NB4 (cell line): ENCODE data around the gene DST.
"Not testable (repeated sequence)": the region's sequence is repeated elsewhere in the genome, so short reads cannot be mapped to it uniquely, and the experiment has no call there.

Experiments
- DNase-seq: peaks from one replicate; pipeline ENCODE4 v3.0.0; 2010; ENCODE audit warnings: low read depth
- H3K4me3 ChIP-seq: one replicate; pipeline ENCODE4 v1.5.1; 2011; ENCODE audit warnings: mild to moderate bottlenecking, low read depth, low read length, moderate library complexity
- MYC ChIP-seq: IDR thresholded peaks from 2 replicates; pipeline ENCODE4 v1.6.1; 2011; ENCODE audit warnings: low read depth, low read length
- POLR2A ChIP-seq: IDR thresholded peaks from 2 replicates; pipeline ENCODE4 v1.6.1; 2011; ENCODE audit warnings: mild to moderate bottlenecking; ENCODE audit not compliant: insufficient read length; ENCODE audit errors: extremely low read depth
- TF ChIP-seq, protein P1 (sequence below): IDR thresholded peaks from 2 replicates; pipeline ENCODE4 v1.6.1; 2011; ENCODE audit warnings: low read depth, low read length
- TF ChIP-seq, protein P2 (sequence below): IDR thresholded peaks from one replicate; pipeline ENCODE4 v1.5.1; 2012; ENCODE audit warnings: low read depth, low read length

Gene DST

DNA sequence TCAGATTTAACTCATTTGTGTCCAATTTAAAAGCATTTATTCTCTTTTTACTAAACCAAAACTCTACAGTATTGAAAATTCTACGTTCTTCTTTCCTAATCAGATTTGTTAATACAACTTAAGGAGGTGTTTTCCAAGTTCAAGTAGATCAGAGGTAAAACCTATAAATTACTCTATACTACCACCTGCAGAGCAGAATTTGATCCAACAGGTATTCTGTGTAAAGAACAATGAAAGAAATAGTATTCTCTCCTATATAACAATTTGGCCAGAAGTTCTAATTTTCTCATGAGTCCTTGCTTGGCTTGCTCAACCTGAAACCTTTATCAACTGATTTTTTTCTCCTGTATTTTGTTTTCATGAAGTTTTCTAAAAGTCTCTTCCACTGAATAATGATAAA lies 28.5 kb upstream of the DST start:
- H3K4me3 ChIP-seq = no peak overlapping the region
- TF ChIP-seq MYC = no peak
- TF ChIP-seq, protein P1, sequence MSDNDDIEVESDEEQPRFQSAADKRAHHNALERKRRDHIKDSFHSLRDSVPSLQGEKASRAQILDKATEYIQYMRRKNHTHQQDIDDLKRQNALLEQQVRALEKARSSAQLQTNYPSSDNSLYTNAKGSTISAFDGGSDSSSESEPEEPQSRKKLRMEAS = no peak
- TF ChIP-seq, protein P2, sequence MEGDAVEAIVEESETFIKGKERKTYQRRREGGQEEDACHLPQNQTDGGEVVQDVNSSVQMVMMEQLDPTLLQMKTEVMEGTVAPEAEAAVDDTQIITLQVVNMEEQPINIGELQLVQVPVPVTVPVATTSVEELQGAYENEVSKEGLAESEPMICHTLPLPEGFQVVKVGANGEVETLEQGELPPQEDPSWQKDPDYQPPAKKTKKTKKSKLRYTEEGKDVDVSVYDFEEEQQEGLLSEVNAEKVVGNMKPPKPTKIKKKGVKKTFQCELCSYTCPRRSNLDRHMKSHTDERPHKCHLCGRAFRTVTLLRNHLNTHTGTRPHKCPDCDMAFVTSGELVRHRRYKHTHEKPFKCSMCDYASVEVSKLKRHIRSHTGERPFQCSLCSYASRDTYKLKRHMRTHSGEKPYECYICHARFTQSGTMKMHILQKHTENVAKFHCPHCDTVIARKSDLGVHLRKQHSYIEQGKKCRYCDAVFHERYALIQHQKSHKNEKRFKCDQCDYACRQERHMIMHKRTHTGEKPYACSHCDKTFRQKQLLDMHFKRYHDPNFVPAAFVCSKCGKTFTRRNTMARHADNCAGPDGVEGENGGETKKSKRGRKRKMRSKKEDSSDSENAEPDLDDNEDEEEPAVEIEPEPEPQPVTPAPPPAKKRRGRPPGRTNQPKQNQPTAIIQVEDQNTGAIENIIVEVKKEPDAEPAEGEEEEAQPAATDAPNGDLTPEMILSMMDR = no peak
- no peak for TF ChIP-seq POLR2A

DNA sequence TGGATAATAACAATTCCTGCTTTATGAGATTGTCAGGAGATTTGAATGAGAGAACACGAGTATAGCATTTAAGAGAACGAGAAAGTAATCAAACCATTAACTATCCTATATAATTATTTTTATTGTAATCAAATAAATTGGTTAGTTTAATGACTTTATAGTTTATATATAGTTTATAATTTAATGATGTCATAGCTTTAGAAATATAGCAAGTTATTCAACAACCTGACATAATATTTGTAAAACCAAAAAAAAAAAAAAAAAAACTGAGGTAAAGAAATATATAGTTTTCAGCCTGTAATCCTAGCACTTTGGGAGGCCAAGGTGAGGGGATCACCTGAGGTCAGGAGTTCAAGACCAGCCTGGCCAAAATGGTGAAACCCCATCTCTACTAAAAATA lies 26.4 kb upstream of the DST start:
- no peak overlapping the region for H3K4me3 ChIP-seq
- TF ChIP-seq POLR2A (no peak), MYC (no peak)
- TF ChIP-seq, protein P1 = no peak
- TF ChIP-seq, protein P2 = no peak
- DNase-seq = no peak

More for the DNA sequence above, 28.5 kb upstream of the DST start:
- DNase-seq = no peak

DNA sequence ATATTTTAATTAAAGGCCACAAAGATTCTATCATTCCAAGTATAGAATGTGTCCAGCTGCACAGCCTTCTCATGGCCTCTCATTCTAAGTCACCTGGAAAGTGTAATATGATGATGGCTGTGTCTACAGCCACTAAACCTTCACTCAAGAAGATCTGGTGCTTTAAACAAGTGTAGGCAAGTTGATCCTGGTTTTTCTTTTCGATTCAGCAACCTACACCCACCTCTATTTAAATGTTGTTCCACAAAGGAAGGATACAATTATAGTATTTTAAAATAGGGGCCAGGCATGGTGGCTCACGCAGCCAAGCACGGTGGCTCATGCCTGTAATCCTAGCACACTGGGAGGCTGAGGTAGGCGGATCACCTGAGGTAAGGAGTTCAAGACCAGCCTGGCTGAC lies 25.5 kb upstream of the DST start:
- DNase-seq = no peak
- no peak overlapping the region for H3K4me3 ChIP-seq
- TF ChIP-seq, protein P2 = no peak
- TF ChIP-seq, protein P1 = no peak
- TF ChIP-seq MYC = no peak
- no peak for TF ChIP-seq POLR2A

DNA sequence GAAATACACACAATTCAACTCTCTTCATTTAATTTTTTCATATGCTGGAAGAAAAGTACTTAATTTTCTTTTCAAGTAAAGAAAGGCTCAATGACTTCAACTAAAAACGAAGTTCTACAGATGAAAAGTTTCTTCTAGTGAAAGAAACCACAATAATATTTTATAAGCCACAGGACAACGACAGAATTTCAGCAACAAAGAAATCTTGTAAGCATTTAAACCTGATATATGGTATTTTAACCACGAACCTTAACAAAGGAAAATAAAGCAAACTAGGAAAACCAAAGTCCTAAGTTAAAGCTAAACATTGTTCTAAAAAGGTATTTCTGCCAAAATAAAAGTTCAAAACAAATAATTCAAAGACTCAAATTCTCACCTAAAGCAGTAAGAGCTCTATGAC lies 24.6 kb upstream of the DST start:
- TF ChIP-seq POLR2A (no peak), MYC (no peak)
- H3K4me3 ChIP-seq = no peak overlapping the region
- DNase-seq = no peak

DNA sequence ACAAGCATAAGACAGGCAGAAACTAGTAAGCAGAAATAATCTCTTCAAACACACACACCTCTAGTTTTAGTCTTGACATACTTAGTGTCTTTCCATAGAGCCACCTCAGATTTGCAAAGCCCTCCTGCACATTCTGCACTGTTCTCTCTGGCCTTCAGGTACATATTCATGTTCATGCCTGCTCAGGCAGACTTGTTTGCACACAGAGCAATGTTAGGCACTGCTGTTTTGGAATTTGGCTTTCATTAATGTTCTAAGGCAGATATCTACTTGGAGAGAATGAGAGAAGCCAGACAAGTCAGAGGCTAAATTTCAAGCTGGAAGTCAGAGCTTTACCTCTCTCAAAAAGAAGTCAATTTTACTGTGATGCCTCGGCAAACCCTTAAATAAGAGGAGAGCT lies 21.3 kb upstream of the DST start:
- TF ChIP-seq, protein P2 = no peak
- TF ChIP-seq, protein P1 = no peak
- no peak for TF ChIP-seq MYC
- no peak for TF ChIP-seq POLR2A
- DNase-seq = no peak
- H3K4me3 ChIP-seq = no peak overlapping the region

DNA sequence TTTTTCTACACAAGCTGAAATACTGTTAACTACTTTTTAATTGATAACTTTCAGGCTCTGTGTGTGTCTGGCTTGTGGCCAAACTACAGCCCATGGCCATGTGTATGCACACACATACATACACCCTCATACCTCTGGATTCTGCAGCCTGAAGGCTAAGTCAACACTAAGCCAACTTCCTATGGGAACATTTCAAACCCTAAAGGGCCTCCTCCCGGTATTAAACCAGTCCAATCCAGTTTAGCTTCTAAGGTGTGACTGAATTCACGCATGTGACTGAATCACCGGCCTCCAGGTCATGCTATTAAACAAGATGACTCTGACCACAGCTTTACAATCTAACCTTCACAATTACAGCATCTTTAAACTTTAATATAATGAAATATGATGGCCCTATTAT lies 20.7 kb upstream of the DST start:
- TF ChIP-seq POLR2A = no peak
- TF ChIP-seq, protein P2 = no peak
- DNase-seq = no peak
- H3K4me3 ChIP-seq = no peak overlapping the region

DNA sequence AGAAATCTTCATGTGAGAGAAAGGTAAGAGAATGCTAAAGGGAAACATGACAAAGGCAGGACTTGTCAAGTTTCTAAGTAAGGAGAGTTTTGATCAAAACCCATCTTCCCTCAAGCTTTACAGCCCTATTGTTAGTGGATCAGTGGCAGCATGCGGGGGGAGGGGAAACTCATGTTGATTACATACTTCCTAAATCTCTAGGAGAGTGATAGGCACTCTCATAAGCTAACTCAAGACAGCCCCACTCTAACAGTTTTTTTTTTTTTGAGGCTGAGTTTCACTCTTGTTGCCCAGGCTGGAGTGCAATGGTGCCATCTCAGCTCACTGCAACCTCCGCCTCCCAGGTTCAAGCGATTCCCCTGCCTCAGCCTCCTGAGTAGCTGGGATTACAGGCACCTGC lies 18.6 kb upstream of the DST start:
- peak; percentile 36 for DNase-seq
- H3K4me3 ChIP-seq = not testable (repeated sequence)
